Inferior parietal cortex (tissue), 1 donor: ENCODE data around the gene OSBPL8.

Experiments used
- DNase-seq: peaks from one replicate; pipeline ENCODE4 v3.0.0-alpha.2; 2016; ENCODE audit errors: extremely low spot score

Gene OSBPL8

GRCh38 chr12:76470028-76470939, 89.3 kb downstream of the OSBPL8 start:
- DNase-seq, result peak; percentile 55

- no peak for DNase-seq
Measured at GRCh38 chr12:76464631-76465166, 94.9 kb downstream of the OSBPL8 start.

- DNase-seq, result no peak
Measured at GRCh38 chr12:76462668-76463224, 96.8 kb downstream of the OSBPL8 start.

GRCh38 chr12:76460807-76461206, 98.8 kb downstream of the OSBPL8 start:
- no peak for DNase-seq

GRCh38 chr12:76457818-76458217, 101.8 kb downstream of the OSBPL8 start:
- no peak for DNase-seq

GRCh38 chr12:76457010-76457409, 102.6 kb downstream of the OSBPL8 start:
- no peak for DNase-seq

- peak; percentile 64 for DNase-seq
Measured at GRCh38 chr12:76455582-76456345, 103.8 kb downstream of the OSBPL8 start.

- no peak for DNase-seq
Measured at GRCh38 chr12:76451528-76451927, 108.0 kb downstream of the OSBPL8 start.

GRCh38 chr12:76450690-76451089, 108.9 kb downstream of the OSBPL8 start:
- no peak for DNase-seq

- no peak for DNase-seq
Measured at GRCh38 chr12:76449993-76450392, 109.6 kb downstream of the OSBPL8 start.

- DNase-seq, result no peak
Measured at GRCh38 chr12:76449583-76449982, 110.0 kb downstream of the OSBPL8 start.

- no peak for DNase-seq
Measured at GRCh38 chr12:76449016-76449415, 110.6 kb downstream of the OSBPL8 start.

- no peak for DNase-seq
Measured at GRCh38 chr12:76446090-76446489, 113.5 kb downstream of the OSBPL8 start.

GRCh38 chr12:76445462-76445861, 114.1 kb downstream of the OSBPL8 start:
- no peak for DNase-seq

GRCh38 chr12:76444408-76444984, 115.1 kb downstream of the OSBPL8 start:
- DNase-seq, result no peak

- no peak for DNase-seq
Measured at GRCh38 chr12:76441016-76441415, 118.6 kb downstream of the OSBPL8 start.

GRCh38 chr12:76432733-76433132, 126.8 kb downstream of the OSBPL8 start:
- no peak for DNase-seq

- DNase-seq, result no peak
Measured at GRCh38 chr12:76428117-76428516, 131.5 kb downstream of the OSBPL8 start.

- no peak for DNase-seq
Measured at GRCh38 chr12:76426160-76426559, 133.4 kb downstream of the OSBPL8 start.

GRCh38 chr12:76424941-76425340, 134.6 kb downstream of the OSBPL8 start:
- no peak for DNase-seq

- peak; percentile 53 for DNase-seq
Measured at GRCh38 chr12:76422543-76423438, 136.8 kb downstream of the OSBPL8 start.
